ENCODE data around the gene AURKB.

AURKB gene

DNA sequence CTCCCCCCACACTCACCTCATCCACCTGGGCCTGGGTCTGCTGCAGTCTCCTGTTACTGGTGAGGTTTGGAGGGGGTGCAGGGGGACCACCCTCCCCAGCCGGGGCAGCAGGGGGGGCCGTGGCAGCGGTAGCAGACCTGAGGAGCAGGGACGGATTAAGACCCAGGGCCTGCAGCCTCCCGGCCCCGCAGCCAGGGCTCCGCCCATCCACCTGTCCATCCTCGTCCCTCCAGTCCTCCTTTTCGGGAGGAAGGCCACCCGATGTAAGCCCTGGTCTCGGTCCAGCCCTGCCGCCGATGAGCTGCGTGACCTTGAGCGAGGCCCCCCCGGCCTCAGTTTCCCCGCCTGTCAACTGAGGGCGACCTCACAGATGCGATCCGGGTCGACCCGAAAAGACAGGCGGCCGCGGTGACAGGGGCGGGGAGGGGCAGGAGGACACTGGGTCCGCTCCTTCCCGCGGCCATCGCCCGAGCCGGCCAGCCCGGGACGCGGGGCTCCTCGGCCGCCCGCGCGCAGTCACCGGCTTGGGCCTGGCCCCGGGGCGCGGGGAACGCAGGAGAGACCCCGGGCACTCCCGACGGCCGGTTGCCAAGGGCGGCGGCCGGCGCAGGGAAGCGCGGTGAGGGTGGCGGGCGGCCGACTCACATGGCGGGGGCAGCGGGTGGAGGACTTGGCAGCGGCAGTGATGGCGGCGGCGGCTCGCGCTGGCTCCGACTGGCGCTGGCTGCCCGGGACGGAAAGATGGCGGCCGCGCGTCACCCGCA, 48.0 kb downstream of the AURKB start, which contains the start of gene VAMP2:
Gene VAMP2 (minus strand): TSS at position 716 of the 764 bp plus-strand sequence. CDS start 69 bp downstream, at position 647.
- Histone ChIP-seq H3K36me3 (ENCODE audit: control insufficient read depth in 2 of 2, insufficient read depth in 2 of 2, low read length in 2 of 2) (peaks cover 16 to 17% of the 10 kb centered on the region in 2 donors), H3K27ac (ENCODE audit: low read depth in 2 of 2, low read length in 2 of 2) (peak within 1 kb of the TSS; percentile 95 to 99), H3K4me1 (ENCODE audit: control insufficient read depth in 2 of 2, insufficient read depth in 2 of 2, low read length in 2 of 2) (peaks cover 41 to 43% of the 10 kb centered on the region in 2 donors), H3K9me3 (ENCODE audit: control insufficient read depth in 2 of 2, low read length in 2 of 2) (no peaks in the 10 kb centered on the region), H3K4me3 (ENCODE audit: low read length in 2 of 2) (peak within 1 kb of the TSS; percentile 82 to 89), H3K27me3 (ENCODE audit: control insufficient read depth in 2 of 2, insufficient read depth in 2 of 2, low read length in 2 of 2) (no peaks in the 10 kb centered on the region), H3K9ac (ENCODE audit: low read depth in 1 of 2, low read length in 2 of 2) (peak within 1 kb of the TSS; percentile 96 to 100)

DNA sequence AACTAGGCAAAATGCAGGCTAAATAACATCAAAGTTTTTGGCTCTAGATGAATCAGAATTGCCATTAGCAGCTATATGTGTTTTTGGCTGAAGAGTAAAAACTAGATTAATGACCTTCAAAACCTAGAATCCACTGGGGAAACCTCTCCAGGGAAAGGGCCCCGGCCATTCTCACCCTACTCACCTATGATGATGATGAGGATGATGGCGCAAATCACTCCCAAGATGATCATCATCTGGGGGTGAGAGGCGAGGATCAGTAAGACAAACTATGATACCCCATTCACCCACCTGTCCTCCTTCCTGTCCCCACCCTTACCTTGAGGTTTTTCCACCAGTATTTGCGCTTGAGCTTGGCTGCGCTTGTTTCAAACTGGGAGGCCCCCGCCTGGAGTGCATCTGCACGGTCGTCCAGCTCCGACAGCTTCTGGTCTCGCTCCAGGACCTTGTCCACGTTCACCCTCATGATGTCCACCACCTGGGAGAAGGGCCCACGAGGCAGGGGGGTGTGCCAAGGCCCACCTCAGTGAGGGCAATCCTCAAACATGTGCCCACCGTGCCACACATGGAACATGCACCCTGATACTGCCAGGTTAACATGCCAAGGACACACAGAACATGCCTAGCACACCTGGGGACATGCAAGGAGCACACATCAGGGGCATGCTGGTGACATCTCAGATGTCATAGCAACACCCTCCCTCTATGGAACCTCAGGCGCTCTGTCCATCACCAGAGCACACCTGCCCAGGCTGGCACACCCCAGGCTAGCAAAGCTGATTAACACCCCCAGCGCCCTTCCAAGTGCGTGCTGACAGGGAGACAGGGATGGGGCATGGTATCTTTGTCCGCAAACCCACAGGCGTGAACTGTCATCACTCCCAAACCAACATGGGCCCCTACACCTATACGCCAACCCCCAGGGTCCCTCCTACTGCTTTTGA, 48.8 kb downstream of the AURKB start:
- Histone ChIP-seq H3K27me3 (ENCODE audit: control insufficient read depth in 2 of 2, insufficient read depth in 2 of 2, low read length in 2 of 2) (no peaks in the 10 kb centered on the region), H3K27ac (ENCODE audit: low read depth in 2 of 2, low read length in 2 of 2) (peak overlapping the region; percentile 95 to 99), H3K4me1 (ENCODE audit: control insufficient read depth in 2 of 2, insufficient read depth in 2 of 2, low read length in 2 of 2) (peaks cover 47 to 48% of the 10 kb centered on the region in 2 donors), H3K9ac (ENCODE audit: low read depth in 1 of 2, low read length in 2 of 2) (peak overlapping the region; percentile 96 to 100), H3K4me3 (ENCODE audit: low read length in 2 of 2) (peak overlapping the region; percentile 82 to 89), H3K36me3 (ENCODE audit: control insufficient read depth in 2 of 2, insufficient read depth in 2 of 2, low read length in 2 of 2) (peaks cover 16 to 17% of the 10 kb centered on the region in 2 donors), H3K9me3 (ENCODE audit: control insufficient read depth in 2 of 2, low read length in 2 of 2) (no peaks in the 10 kb centered on the region)

DNA sequence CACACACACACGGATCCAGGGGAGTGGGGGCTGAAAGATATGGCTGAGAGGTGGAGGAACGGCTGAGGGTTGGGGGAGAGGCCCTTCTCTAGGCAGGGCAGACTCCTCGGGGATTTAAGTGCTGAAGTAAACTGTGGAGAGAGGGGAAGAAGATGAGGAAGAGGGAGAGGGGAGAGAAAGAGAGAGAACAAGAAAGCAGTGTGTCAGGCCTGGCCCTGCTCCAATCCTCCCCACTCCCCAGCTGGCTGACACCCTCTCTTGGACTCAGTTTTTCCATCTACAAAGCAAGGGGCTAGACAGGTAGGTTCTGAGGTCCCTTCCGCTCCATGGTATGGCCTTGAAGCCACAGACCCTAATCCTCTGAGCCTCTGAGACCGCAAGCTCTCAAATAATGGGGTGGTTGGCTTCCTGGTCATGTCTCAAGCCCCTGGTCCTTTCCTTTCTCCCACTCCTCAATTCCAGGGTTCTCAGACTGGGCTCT, 49.6 kb downstream of the AURKB start:
- Histone ChIP-seq H3K27ac (ENCODE audit: low read depth in 2 of 2, low read length in 2 of 2) (peak overlapping the region; percentile 95 to 99), H3K4me1 (ENCODE audit: control insufficient read depth in 2 of 2, insufficient read depth in 2 of 2, low read length in 2 of 2) (peaks cover 49 to 51% of the 10 kb centered on the region in 2 donors), H3K9me3 (ENCODE audit: control insufficient read depth in 2 of 2, low read length in 2 of 2) (no peaks in the 10 kb centered on the region), H3K27me3 (ENCODE audit: control insufficient read depth in 2 of 2, insufficient read depth in 2 of 2, low read length in 2 of 2) (no peaks in the 10 kb centered on the region), H3K36me3 (ENCODE audit: control insufficient read depth in 2 of 2, insufficient read depth in 2 of 2, low read length in 2 of 2) (peaks cover 16 to 17% of the 10 kb centered on the region in 2 donors), H3K9ac (ENCODE audit: low read depth in 1 of 2, low read length in 2 of 2) (peak overlapping the region; percentile 3 to 100), H3K4me3 (ENCODE audit: low read length in 2 of 2) (peak overlapping the region in 1 of 2 donors; percentile 23)

DNA sequence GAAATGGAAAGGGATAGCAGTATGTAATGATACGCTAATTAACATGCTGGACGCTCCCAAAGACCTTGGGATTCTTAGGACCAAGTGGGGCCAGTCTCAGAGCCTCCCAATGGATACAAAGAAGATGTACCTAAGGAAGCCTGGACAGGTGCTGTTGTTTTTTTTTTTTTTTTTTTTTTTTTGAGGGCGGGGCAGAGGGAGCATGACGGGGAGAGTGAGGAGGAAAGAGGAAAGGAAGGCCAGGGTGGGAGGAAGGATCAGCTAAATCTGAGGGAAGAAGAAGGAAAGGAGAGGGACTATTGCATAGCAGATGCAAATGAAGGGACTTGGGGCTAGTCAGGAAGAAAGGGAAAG, 50.2 kb downstream of the AURKB start:
- Histone ChIP-seq H3K27me3 (ENCODE audit: control insufficient read depth in 2 of 2, insufficient read depth in 2 of 2, low read length in 2 of 2) (no peaks in the 10 kb centered on the region), H3K4me3 (ENCODE audit: low read length in 2 of 2) (no peak overlapping the region), H3K4me1 (ENCODE audit: control insufficient read depth in 2 of 2, insufficient read depth in 2 of 2, low read length in 2 of 2) (peaks cover 55% of the 10 kb centered on the region in 2 donors), H3K27ac (ENCODE audit: low read depth in 2 of 2, low read length in 2 of 2) (peak overlapping the region; percentile 10 to 26), H3K36me3 (ENCODE audit: control insufficient read depth in 2 of 2, insufficient read depth in 2 of 2, low read length in 2 of 2) (peaks cover 16 to 17% of the 10 kb centered on the region in 2 donors), H3K9ac (ENCODE audit: low read depth in 1 of 2, low read length in 2 of 2) (peak overlapping the region in 1 of 2 donors; percentile 100), H3K9me3 (ENCODE audit: control insufficient read depth in 2 of 2, low read length in 2 of 2) (no peaks in the 10 kb centered on the region)

DNA sequence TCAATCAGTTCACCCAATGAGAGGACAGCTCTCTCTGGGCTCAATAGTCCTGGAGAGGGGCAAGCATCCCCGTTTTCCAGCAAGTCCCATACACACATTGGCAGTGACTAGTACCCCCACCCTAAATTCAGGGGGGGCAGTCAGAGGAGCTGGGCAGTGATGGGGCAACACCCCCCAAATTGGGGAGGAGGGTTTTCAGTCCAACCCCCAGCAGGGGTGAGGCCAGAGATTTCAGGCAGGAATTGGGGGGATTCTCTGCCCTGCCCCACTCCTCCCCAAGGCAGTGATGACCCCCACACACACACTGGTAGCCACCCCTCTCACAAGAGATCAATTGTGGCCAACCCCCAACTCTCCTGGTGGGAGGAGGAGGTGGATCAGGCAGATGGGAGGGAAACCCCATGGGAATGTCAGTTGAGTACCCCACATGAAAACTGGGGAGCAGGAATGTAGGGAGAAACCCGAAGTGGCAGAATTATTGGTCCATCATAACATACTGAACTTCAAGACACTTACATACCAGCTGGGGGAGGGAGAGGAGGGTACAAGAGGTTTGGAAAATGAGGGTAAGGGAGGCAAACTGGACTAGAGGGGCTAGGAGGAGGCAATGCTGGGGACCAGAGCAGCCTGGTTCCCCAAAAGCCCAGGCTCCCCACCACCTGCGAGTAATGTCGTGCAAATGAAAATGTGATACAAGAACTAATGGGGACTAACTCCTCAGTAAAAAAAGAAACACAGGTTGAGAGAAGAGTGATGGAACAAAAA, 50.7 kb downstream of the AURKB start:
- no peak overlapping the region for H3K4me3 ChIP-seq (ENCODE audit: low read length in 2 of 2)
- H3K27me3 ChIP-seq (ENCODE audit: control insufficient read depth in 2 of 2, insufficient read depth in 2 of 2, low read length in 2 of 2): no peaks in the 10 kb centered on the region
- H3K36me3 ChIP-seq (ENCODE audit: control insufficient read depth in 2 of 2, insufficient read depth in 2 of 2, low read length in 2 of 2): peaks cover 16 to 17% of the 10 kb centered on the region in 2 donors
- H3K9me3 ChIP-seq (ENCODE audit: control insufficient read depth in 2 of 2, low read length in 2 of 2): no peaks in the 10 kb centered on the region
- peaks cover 57 to 59% of the 10 kb centered on the region in 2 donors for H3K4me1 ChIP-seq (ENCODE audit: control insufficient read depth in 2 of 2, insufficient read depth in 2 of 2, low read length in 2 of 2)
- peak overlapping the region in 1 of 2 donors; percentile 21 for H3K9ac ChIP-seq (ENCODE audit: low read depth in 1 of 2, low read length in 2 of 2)
- peak overlapping the region in 1 of 2 donors; percentile 16 for H3K27ac ChIP-seq (ENCODE audit: low read depth in 2 of 2, low read length in 2 of 2)

DNA sequence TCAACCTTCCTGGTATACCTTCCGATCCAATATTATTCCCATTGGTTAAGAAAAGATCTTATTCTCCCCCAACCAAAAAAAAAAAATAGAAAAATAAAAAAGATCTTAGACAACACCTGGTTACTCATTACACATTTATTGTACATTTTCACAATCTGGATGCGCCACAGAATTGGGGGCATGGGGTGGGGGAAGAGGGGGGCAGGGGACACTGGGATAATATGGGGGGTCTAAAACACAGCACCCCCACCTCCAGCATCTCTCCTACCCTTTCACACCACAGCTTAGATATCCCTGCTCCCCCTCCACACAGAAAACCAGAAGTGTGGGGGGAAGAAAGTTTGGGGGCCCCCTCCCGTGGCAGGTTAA, 51.4 kb downstream of the AURKB start:
- H3K9ac ChIP-seq (ENCODE audit: low read depth in 1 of 2, low read length in 2 of 2): peak overlapping the region in 1 of 2 donors; percentile 21
- peaks cover 16 to 17% of the 10 kb centered on the region in 2 donors for H3K36me3 ChIP-seq (ENCODE audit: control insufficient read depth in 2 of 2, insufficient read depth in 2 of 2, low read length in 2 of 2)
- no peak overlapping the region for H3K4me3 ChIP-seq (ENCODE audit: low read length in 2 of 2)
- H3K27me3 ChIP-seq (ENCODE audit: control insufficient read depth in 2 of 2, insufficient read depth in 2 of 2, low read length in 2 of 2): no peaks in the 10 kb centered on the region
- no peaks in the 10 kb centered on the region for H3K9me3 ChIP-seq (ENCODE audit: control insufficient read depth in 2 of 2, low read length in 2 of 2)
- H3K27ac ChIP-seq (ENCODE audit: low read depth in 2 of 2, low read length in 2 of 2): peak overlapping the region; percentile 88 to 90
- H3K4me1 ChIP-seq (ENCODE audit: control insufficient read depth in 2 of 2, insufficient read depth in 2 of 2, low read length in 2 of 2): peaks cover 53 to 60% of the 10 kb centered on the region in 2 donors

DNA sequence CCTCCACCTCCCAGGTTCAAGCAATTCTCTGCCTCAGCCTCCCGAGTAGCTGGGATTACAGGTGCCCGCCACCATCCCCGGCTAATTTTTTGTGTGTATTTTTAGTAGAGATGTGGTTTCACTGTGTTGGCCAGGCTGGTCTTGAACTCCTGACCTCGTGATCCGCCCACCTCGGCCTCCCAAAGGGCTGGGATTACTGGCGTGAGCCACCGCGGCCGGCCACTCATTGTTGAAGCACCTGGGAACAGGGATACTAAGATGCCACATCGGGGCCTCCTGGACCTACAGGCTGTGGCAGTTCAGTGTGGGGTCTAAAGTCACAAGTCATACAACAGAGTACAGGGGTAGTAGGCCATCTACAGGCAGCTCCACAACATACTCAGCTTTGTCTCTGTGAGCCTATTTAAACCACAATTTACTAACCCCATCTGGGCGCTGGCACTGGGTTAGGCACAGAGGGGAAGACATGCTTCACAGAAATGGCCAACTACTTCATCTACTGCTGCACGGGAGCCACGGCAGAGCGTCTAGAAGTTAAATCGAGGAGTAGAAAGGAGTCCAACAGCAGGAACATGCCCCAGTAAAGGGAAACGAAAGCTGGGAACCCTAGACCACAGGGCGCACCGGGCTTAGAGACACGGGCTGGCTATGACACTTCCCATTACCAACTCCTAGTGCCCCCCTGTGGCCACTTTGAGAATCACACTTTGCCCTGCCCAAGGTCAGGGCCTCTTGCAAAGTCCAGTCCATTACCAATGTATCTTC, 51.9 kb downstream of the AURKB start:
- Histone ChIP-seq H3K9me3 (ENCODE audit: control insufficient read depth in 2 of 2, low read length in 2 of 2) (no peaks in the 10 kb centered on the region), H3K4me3 (ENCODE audit: low read length in 2 of 2) (peak overlapping the region in 1 of 2 donors; percentile 20), H3K36me3 (ENCODE audit: control insufficient read depth in 2 of 2, insufficient read depth in 2 of 2, low read length in 2 of 2) (peaks cover 16 to 17% of the 10 kb centered on the region in 2 donors), H3K27ac (ENCODE audit: low read depth in 2 of 2, low read length in 2 of 2) (peak overlapping the region; percentile 88 to 90), H3K9ac (ENCODE audit: low read depth in 1 of 2, low read length in 2 of 2) (peak overlapping the region; percentile 47 to 69), H3K4me1 (ENCODE audit: control insufficient read depth in 2 of 2, insufficient read depth in 2 of 2, low read length in 2 of 2) (peaks cover 50 to 61% of the 10 kb centered on the region in 2 donors), H3K27me3 (ENCODE audit: control insufficient read depth in 2 of 2, insufficient read depth in 2 of 2, low read length in 2 of 2) (no peaks in the 10 kb centered on the region)

DNA sequence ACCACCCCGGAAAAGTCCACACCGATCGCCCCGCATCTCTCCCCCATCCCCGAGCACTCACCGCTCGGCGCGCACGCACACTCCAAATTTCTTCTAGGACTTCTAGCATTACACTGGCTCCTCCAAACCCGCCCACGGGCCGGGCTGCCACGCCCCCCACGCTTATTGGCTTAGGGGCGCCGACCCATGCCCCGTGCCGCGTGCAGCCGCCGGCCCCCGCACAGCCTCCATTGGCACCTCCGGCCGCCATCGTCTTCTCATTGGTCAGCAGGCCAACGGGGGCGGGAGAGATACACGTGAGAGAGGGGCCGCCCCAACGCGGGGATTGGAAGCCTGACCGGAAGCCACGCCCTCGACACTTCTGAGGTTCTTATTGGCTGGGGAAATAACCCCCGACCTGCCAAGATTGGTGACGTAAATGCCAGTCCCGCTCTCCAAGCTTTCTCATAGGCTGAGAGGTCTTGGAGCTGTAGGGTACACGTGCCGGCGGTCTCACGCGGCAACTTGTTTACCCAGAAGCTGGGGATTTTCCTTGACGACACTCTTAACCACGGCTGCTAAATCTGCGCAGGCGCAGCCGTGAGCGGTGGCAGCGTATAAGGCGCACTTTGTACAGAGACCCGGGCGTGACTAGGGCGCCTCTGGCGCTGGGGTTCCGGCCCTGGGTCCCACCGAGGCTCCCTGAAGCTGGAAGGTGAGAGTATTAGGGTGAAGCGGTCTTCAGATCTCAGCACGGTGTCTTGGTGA, 54.0 kb downstream of the AURKB start:
- Histone ChIP-seq H3K4me1 (ENCODE audit: control insufficient read depth in 2 of 2, insufficient read depth in 2 of 2, low read length in 2 of 2) (peaks cover 57 to 66% of the 10 kb centered on the region in 2 donors), H3K4me3 (ENCODE audit: low read length in 2 of 2) (peak overlapping the region; percentile 95 to 99)

More for the DNA sequence above, 54.0 kb downstream of the AURKB start:
- Histone ChIP-seq H3K9me3 (ENCODE audit: control insufficient read depth in 2 of 2, low read length in 2 of 2) (no peaks in the 10 kb centered on the region), H3K27ac (ENCODE audit: low read depth in 2 of 2, low read length in 2 of 2) (peak overlapping the region; percentile 98 to 100), H3K27me3 (ENCODE audit: control insufficient read depth in 2 of 2, insufficient read depth in 2 of 2, low read length in 2 of 2) (no peaks in the 10 kb centered on the region), H3K36me3 (ENCODE audit: control insufficient read depth in 2 of 2, insufficient read depth in 2 of 2, low read length in 2 of 2) (peaks cover 18% of the 10 kb centered on the region in 2 donors), H3K9ac (ENCODE audit: low read depth in 1 of 2, low read length in 2 of 2) (peak overlapping the region; percentile 97 to 100)

Data from mucosa of rectum (tissue), 2 donors.